Lower leg skin (tissue), 3 donors: ENCODE measurements around the gene ANKRD49.

Experiments used
- POLR2A ChIP-seq, 2 donors: fragments of 450-650 bp; IDR thresholded peaks; one replicate each; pipeline ENCODE4 v1.6.1; 2016 to 2017; ENCODE audit warnings: antibody characterized with exemption in 2 of 2, mild to moderate bottlenecking in 1 of 2, moderate library complexity in 1 of 2
- TF ChIP-seq, protein P1 (sequence below), 3 donors: fragments of 450-650 bp; IDR thresholded peaks; one replicate each; pipeline ENCODE4 v1.5.1; 2016; ENCODE audit warnings: antibody characterized with exemption in 3 of 3, mild to moderate bottlenecking in 3 of 3, moderate library complexity in 2 of 3

GRCh38 chr11:94543695-94544645 is 50.2 kb downstream of the ANKRD49 start, which contains the start of gene FUT4:
- TF ChIP-seq, protein P1, sequence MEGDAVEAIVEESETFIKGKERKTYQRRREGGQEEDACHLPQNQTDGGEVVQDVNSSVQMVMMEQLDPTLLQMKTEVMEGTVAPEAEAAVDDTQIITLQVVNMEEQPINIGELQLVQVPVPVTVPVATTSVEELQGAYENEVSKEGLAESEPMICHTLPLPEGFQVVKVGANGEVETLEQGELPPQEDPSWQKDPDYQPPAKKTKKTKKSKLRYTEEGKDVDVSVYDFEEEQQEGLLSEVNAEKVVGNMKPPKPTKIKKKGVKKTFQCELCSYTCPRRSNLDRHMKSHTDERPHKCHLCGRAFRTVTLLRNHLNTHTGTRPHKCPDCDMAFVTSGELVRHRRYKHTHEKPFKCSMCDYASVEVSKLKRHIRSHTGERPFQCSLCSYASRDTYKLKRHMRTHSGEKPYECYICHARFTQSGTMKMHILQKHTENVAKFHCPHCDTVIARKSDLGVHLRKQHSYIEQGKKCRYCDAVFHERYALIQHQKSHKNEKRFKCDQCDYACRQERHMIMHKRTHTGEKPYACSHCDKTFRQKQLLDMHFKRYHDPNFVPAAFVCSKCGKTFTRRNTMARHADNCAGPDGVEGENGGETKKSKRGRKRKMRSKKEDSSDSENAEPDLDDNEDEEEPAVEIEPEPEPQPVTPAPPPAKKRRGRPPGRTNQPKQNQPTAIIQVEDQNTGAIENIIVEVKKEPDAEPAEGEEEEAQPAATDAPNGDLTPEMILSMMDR (IDR thresholded peaks at IDR 0.05): no peak
- no peak for TF ChIP-seq POLR2A (IDR thresholded peaks at IDR 0.05)
